ENCODE measurements around the gene CCDC88A.

GRCh38 chr2:55384786-55385185 lies 34.9 kb downstream of the CCDC88A start:
- TF ChIP-seq POLR2A (IDR thresholded peaks at IDR 0.05; ENCODE audit: extremely low read depth, insufficient read length) (no peak), CTCF (IDR thresholded peaks at IDR 0.05; ENCODE audit: low read depth, low read length) (no peak), MAX (IDR thresholded peaks at IDR 0.05; ENCODE audit: low read depth, low read length) (no peak), MYC (IDR thresholded peaks at IDR 0.05; ENCODE audit: low read depth, low read length) (no peak)
